DND-41 (cell line): ENCODE data around the gene UBASH3B.

Experiments used
- ATAC-seq: fragments of 200-7000 bp; cut with Tn5 transposase; 3 replicates; pipeline ENCODE4 v1.9.1; 2021; ENCODE audit warnings: low read depth; ENCODE audit not compliant: insufficient read depth
- DNase-seq: peaks from one replicate; pipeline ENCODE4 v3.0.0-alpha.2; 2020
- H2AFZ ChIP-seq: 2 replicates; pipeline ENCODE4 v1.6.0; 2012; ENCODE audit warnings: low read depth, low read length
- H3K27ac ChIP-seq: 2 replicates; pipeline ENCODE4 v1.5.1; 2012; ENCODE audit warnings: low read length, inconsistent platforms
- H3K27me3 ChIP-seq: fragments of 200-600 bp; sonication (generic); 2 replicates; pipeline ENCODE4 v1.6.0; 2012; ENCODE audit warnings: low read length, mild to moderate bottlenecking, inconsistent platforms; ENCODE audit not compliant: insufficient read depth, poor library complexity
- H3K36me3 ChIP-seq: 2 replicates; pipeline ENCODE4 v1.5.1; 2012; ENCODE audit warnings: low read length, inconsistent platforms; ENCODE audit not compliant: insufficient read depth
- H3K4me1 ChIP-seq: 2 replicates; pipeline ENCODE4 v1.5.1; 2012; ENCODE audit warnings: mild to moderate bottlenecking, low read length; ENCODE audit not compliant: insufficient read depth
- H3K4me2 ChIP-seq: 2 replicates; pipeline ENCODE4 v1.6.0; 2012; ENCODE audit warnings: mild to moderate bottlenecking, moderate library complexity, low read length, inconsistent platforms; ENCODE audit not compliant: insufficient read depth
- H3K4me3 ChIP-seq, 2 experiments: fragments of 200-600 bp in 1 of 2; shearing (Covaris generic) in 1 of 2; 2 replicates each; pipeline ENCODE4 v1.5.1; 2012 to 2016; ENCODE audit warnings: inconsistent platforms in 2 of 2, low read length in 2 of 2, mild to moderate bottlenecking in 2 of 2, low read depth in 1 of 2, moderate library complexity in 1 of 2
- H3K79me2 ChIP-seq: 2 replicates; pipeline ENCODE4 v1.6.0; 2012; ENCODE audit warnings: low read length, inconsistent platforms; ENCODE audit not compliant: insufficient read depth
- H3K9ac ChIP-seq: 2 replicates; pipeline ENCODE4 v1.6.0; 2012; ENCODE audit warnings: low read depth, mild to moderate bottlenecking, inconsistent platforms, low read length, moderate library complexity
- H3K9me3 ChIP-seq: 2 replicates; pipeline ENCODE4 v1.5.1; 2012; ENCODE audit warnings: low read length, moderate library complexity, mild to moderate bottlenecking, inconsistent platforms; ENCODE audit not compliant: insufficient read depth, severe bottlenecking
- H4K20me1 ChIP-seq: 2 replicates; pipeline ENCODE4 v1.6.0; 2012; ENCODE audit warnings: low read length; ENCODE audit not compliant: insufficient read depth
- CTCF ChIP-seq: IDR thresholded peaks from 2 replicates; pipeline ENCODE4 v1.5.1; 2012; ENCODE audit warnings: borderline replicate concordance, low read length, moderate library complexity, mild to moderate bottlenecking; ENCODE audit not compliant: poor library complexity, severe bottlenecking; ENCODE audit errors: extremely low read depth
- EZH2 ChIP-seq: IDR thresholded peaks from 3 replicates; pipeline ENCODE4 v1.6.1; 2012; ENCODE audit warnings: borderline replicate concordance, low read depth, mild to moderate bottlenecking, moderate library complexity, low read length, inconsistent platforms; ENCODE audit not compliant: severe bottlenecking

Gene UBASH3B

GRCh38 chr11:122737951-122738693 lies 82.6 kb downstream of the UBASH3B start:
- ATAC-seq, result no peak
- TF ChIP-seq CTCF (no peak), EZH2 (no peak)
- Histone ChIP-seq H3K27me3 (no peaks in the 10 kb centered on the region), H3K4me1 (peaks cover 44% of the 10 kb centered on the region), H3K4me2 (no peak overlapping the region), H3K36me3 (no peaks in the 10 kb centered on the region), H4K20me1 (no peaks in the 10 kb centered on the region), H2AFZ (no peak overlapping the region), H3K79me2 (peaks cover 96% of the 10 kb centered on the region), H3K27ac (0 out of 2 replicates have a peak overlapping the region, but pooled peaks have one; percentile 15), H3K4me3 (no peak overlapping the region), H3K9me3 (no peaks in the 10 kb centered on the region), H3K9ac (no peak overlapping the region)
- DNase-seq, result no peak

- 0 out of 2 replicates have a peak overlapping the region, but pooled peaks have one; percentile 53 for H3K9ac ChIP-seq
- no peak overlapping the region for H3K4me3 ChIP-seq
- no peaks in the 10 kb centered on the region for H3K9me3 ChIP-seq
- no peaks in the 10 kb centered on the region for H4K20me1 ChIP-seq
- no peak for ATAC-seq
- H3K36me3 ChIP-seq, result peaks cover 5% of the 10 kb centered on the region; the same call in 1 of the 2 replicates
- H2AFZ ChIP-seq, result no peak overlapping the region
- peak overlapping the region; percentile 97 for H3K27ac ChIP-seq
- TF ChIP-seq EZH2 (no peak), CTCF (no peak)
- no peak overlapping the region for H3K4me2 ChIP-seq
- peaks cover 46% of the 10 kb centered on the region for H3K4me1 ChIP-seq
- DNase-seq, result no peak
- H3K27me3 ChIP-seq, result no peaks in the 10 kb centered on the region
- H3K79me2 ChIP-seq, result peaks cover 94% of the 10 kb centered on the region
These were observed 86.2 kb downstream of the UBASH3B start for GRCh38 chr11:122741613-122742300.

- Histone ChIP-seq H3K4me2 (no peak overlapping the region), H3K4me3 (no peak overlapping the region), H3K79me2 (peaks cover 94% of the 10 kb centered on the region), H3K4me1 (peaks cover 53% of the 10 kb centered on the region), H2AFZ (no peak overlapping the region), H3K9me3 (no peaks in the 10 kb centered on the region), H3K27ac (peak overlapping the region; percentile 97), H3K36me3 (peaks cover 5% of the 10 kb centered on the region; the same call in 1 of the 2 replicates), H3K27me3 (no peaks in the 10 kb centered on the region), H3K9ac (peak overlapping the region; percentile 53), H4K20me1 (no peaks in the 10 kb centered on the region)
- DNase-seq, result no peak
- no peak for ATAC-seq
- TF ChIP-seq EZH2 (no peak), CTCF (no peak)
These were observed 86.9 kb downstream of the UBASH3B start for GRCh38 chr11:122742301-122743018.
